ENCODE results near the gene GOLGB1.

GOLGB1 gene

GRCh38 chr3:121637922-121638321 is 111.6 kb downstream of the GOLGB1 start:
- DNase-seq (ENCODE audit: low spot score): no peak

DNA sequence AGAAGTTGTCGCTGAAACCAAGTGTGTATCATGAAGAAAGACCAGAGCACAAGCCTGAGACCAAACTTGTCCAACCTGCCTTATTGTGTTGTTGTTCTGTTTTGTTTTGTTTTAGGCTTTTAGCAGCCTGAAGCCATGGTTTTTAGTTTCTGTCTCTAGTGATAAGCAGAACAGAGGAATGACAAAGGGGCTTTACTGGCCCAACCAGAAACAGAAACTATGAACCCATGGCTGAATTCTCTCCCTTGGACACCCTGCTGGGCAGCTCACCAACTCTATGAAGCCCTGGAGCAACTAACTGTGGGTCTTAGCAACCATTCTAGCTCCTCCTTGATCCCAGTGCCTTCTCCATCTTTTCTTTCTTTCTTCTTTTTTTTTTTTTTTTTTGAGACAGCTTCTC is 119.2 kb downstream of the GOLGB1 start:
- DNase-seq (ENCODE audit: low spot score): no peak

DNA sequence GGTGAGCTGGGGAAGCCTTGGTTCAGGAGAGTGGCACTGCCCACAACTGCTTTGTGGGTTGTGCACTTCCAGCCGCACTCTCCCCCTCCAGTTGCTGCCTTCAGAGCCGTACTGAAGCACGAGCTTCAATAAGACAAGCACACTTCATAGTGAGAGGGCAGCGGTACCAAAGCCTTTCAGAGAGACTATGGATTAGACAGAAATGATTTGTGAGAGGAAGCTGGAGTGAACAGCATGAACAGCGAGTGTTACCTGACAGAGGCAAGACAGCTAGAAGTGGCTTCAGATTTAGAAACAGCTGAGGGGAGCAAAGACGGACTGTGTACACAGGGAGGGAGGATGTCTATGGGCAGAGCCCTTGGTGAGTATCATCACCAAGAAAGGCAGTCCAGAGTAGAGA is 119.9 kb downstream of the GOLGB1 start:
- no peak for DNase-seq (ENCODE audit: low spot score)

- no peak for DNase-seq (ENCODE audit: low spot score)
Observed at GRCh38 chr3:121627622-121628021, 121.9 kb downstream of the GOLGB1 start.

DNA sequence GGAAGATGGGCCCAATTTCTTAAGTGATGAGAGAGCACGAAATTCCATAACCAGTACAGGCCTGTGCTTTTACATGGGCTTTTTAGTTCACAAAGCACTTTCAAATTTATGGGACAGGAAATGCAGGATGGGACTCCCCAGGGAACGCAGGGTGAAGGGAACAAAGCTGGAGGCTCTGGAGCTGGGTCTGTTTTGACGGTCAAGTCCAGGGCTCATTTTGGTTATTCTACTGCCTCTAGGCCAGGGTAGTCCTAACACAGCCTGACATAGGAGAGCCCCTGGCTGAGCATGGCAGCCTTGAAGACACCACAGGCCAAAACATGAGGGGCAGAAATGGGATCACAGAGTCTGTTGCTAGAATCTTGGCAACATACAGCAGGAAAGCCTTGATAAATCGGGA is 122.3 kb downstream of the GOLGB1 start:
- no peak for DNase-seq (ENCODE audit: low spot score)

GRCh38 chr3:121626495-121626894 is 123.0 kb downstream of the GOLGB1 start:
- DNase-seq (ENCODE audit: low spot score): no peak

DNA sequence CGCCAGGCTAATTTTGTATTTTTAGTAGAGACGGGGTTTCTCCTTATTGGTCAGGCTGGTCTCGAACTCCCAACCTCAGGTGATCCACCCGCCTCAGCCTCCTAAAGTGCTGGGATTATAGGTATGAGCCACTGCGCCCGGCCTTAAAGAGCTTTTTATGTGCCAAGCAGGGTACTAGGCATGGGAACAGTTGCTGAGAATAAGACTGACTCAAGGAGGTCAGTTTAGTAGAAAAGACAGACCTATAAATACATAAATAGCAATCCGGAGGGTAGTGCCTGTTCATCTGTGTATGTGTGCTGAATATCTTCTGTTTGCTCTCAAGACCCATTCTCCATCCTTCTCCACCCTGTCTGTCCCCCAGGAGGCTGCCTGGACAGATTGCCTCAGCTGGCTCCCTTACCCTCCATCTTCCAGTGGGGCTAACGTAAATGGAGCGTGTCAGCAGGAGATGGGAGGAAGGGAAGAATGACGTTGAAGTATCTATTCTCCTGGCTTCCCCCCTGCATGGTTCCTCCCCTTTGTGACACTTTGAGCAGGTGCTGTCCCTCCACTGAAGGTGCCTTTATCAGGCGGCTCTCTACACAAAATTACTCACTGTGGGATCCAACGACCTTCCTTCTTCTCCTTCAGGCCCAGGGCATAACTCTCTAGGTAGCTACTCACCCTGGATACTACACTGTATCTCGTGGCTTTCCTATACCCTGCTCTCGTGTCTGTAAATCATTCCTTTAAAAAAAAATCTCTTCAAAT is 125.2 kb downstream of the GOLGB1 start:
- no peak for DNase-seq (ENCODE audit: low spot score)

- DNase-seq (ENCODE audit: low spot score): no peak
Observed at GRCh38 chr3:121621491-121621890, 128.1 kb downstream of the GOLGB1 start.

DNA sequence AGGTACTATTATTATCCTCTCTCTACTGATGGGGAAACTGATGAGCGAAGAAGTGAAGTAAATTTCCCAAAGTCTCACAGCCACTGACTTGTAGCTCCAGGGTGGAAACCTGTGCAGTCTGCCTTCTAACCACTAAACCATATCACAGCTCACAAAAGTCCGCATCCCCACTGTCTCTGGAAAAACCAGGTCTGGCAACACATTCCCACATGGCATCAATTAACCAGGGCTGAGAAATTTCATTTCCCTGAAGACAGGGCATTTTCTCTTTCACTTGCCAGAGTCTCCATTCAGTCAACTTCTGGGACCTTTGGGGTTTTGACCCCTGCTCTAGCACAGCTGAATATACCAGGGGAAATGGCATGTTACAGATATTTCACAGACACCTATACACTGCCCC is 129.8 kb downstream of the GOLGB1 start:
- no peak for DNase-seq (ENCODE audit: low spot score)
